SW480 (cell line): ENCODE results near the gene APOBEC4.
A peak's percentile ranks its signal among the peaks of the same experiment; 100 is the strongest.
"Not testable (repeated sequence)": the region's sequence is repeated elsewhere in the genome, so short reads cannot be mapped to it uniquely, and the experiment has no call there.

ENCODE experiments used
- DNase-seq: peaks from one replicate; pipeline ENCODE4 v3.0.0-alpha.2; 2016; ENCODE audit warnings: low spot score

Gene APOBEC4

GRCh38 chr1:183652547-183653461 is at the start of gene APOBEC4:
APOBEC4 (minus strand) TSS chr1:183653316; CDS start chr1:183648781, 4,535 bp downstream.
- peak; percentile 22 for DNase-seq

- DNase-seq, result no peak
Observed at GRCh38 chr1:183702813-183703198, 49.7 kb upstream of the APOBEC4 start.

- peak; percentile 11 for DNase-seq
Observed at GRCh38 chr1:183702087-183702812, 49.1 kb upstream of the APOBEC4 start.

GRCh38 chr1:183699616-183700160 is 46.6 kb upstream of the APOBEC4 start:
- DNase-seq, result peak; percentile 25

- DNase-seq, result no peak
Observed at GRCh38 chr1:183697814-183698590, 44.9 kb upstream of the APOBEC4 start.

- no peak for DNase-seq
Observed at GRCh38 chr1:183696981-183697380, 43.9 kb upstream of the APOBEC4 start.

GRCh38 chr1:183694755-183695154 is 41.6 kb upstream of the APOBEC4 start:
- no peak for DNase-seq

GRCh38 chr1:183694066-183694465 is 41.0 kb upstream of the APOBEC4 start:
- DNase-seq, result no peak

- DNase-seq, result no peak
Observed at GRCh38 chr1:183693521-183693920, 40.4 kb upstream of the APOBEC4 start.

- DNase-seq, result no peak
Observed at GRCh38 chr1:183689762-183690204, 36.7 kb upstream of the APOBEC4 start.

GRCh38 chr1:183688341-183689060 is 35.4 kb upstream of the APOBEC4 start:
- no peak for DNase-seq

- no peak for DNase-seq
Observed at GRCh38 chr1:183687546-183688304, 34.6 kb upstream of the APOBEC4 start.

GRCh38 chr1:183686229-183686628 is 33.1 kb upstream of the APOBEC4 start:
- DNase-seq, result no peak

GRCh38 chr1:183685112-183685713 is 32.1 kb upstream of the APOBEC4 start:
- peak; percentile 26 for DNase-seq

GRCh38 chr1:183679363-183679762 is 26.2 kb upstream of the APOBEC4 start:
- not testable (repeated sequence) for DNase-seq

GRCh38 chr1:183678819-183679218 is 25.7 kb upstream of the APOBEC4 start:
- DNase-seq, result no peak

GRCh38 chr1:183676586-183677189 is 23.6 kb upstream of the APOBEC4 start:
- DNase-seq, result no peak

GRCh38 chr1:183675883-183676585 is 22.9 kb upstream of the APOBEC4 start:
- DNase-seq, result no peak

GRCh38 chr1:183675381-183675780 is 22.3 kb upstream of the APOBEC4 start:
- no peak for DNase-seq
